ENCODE data around the gene POLL.

- TF ChIP-seq, protein P1, sequence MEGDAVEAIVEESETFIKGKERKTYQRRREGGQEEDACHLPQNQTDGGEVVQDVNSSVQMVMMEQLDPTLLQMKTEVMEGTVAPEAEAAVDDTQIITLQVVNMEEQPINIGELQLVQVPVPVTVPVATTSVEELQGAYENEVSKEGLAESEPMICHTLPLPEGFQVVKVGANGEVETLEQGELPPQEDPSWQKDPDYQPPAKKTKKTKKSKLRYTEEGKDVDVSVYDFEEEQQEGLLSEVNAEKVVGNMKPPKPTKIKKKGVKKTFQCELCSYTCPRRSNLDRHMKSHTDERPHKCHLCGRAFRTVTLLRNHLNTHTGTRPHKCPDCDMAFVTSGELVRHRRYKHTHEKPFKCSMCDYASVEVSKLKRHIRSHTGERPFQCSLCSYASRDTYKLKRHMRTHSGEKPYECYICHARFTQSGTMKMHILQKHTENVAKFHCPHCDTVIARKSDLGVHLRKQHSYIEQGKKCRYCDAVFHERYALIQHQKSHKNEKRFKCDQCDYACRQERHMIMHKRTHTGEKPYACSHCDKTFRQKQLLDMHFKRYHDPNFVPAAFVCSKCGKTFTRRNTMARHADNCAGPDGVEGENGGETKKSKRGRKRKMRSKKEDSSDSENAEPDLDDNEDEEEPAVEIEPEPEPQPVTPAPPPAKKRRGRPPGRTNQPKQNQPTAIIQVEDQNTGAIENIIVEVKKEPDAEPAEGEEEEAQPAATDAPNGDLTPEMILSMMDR (conservative IDR thresholded peaks at IDR 0.05; ENCODE audit: low read length): no peak
- no peak for TF ChIP-seq EZH2phosphoT487 (IDR thresholded peaks at IDR 0.05; ENCODE audit: borderline replicate concordance)
Observed at GRCh38 chr10:101550965-101551364, 37.1 kb downstream of the POLL start.
